ENCODE results near the gene SLC12A2. TPM values are rescaled to one million over a fixed set of nuclear protein-coding genes. Genes with fewer than 3 reads are reported as not detected.

Gene SLC12A2
- total and polyA plus RNA-seq, 2 donors (not counting 1 experiment from before 2014, with no cell fraction given), result 3.1 to 28.7 TPM

DNA sequence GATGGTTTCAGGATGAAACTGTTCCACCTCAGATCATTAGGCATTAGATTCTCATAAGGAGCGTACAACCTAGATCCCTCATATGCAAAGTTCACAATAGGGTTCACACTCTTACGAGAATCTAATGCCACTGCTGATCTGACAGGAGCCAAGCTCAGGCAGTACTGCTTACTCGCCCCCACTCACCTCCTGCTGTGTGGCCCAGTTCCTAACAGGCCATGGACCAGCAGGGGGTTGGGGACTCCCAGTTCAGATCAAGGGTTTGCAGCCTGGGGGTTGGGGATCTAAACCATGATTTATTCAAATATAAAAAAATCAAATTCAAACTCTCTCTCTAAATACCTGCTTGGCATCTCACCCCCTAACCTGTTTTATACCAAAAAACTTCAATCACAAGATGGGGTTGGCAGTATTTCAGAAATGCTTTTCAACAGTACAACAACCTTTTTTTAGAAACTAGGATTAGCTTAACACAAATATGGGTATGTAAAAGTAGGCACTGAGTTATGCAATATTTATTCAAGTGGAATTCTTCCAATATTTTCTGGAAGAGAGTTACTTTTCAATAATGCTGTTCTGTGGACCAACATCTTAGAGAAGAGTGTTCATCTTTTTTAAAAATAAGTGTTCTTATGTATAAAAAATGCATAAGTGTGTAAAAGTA is 30.1 kb upstream of the SLC12A2 start:
- H3K27me3 ChIP-seq (replicated peaks in 1 of 4; ENCODE audit: control extremely low read depth in 1 of 4, control insufficient read depth in 3 of 4, insufficient read depth in 4 of 4, low read length in 3 of 4), result no peaks in the 10 kb centered on the region
- no peak overlapping the region for H3K4me2 ChIP-seq (replicated peaks; ENCODE audit: low read depth, low read length, poor library complexity, severe bottlenecking)
- H3K27me3 Mint-ChIP-seq, result no peaks in the 10 kb centered on the region
- DNase-seq, result no peak
- no peaks in the 10 kb centered on the region for H3K4me1 ChIP-seq (ENCODE audit: control insufficient read depth in 2 of 2, insufficient read depth in 2 of 2, low read length in 2 of 2)
- H3K79me2 ChIP-seq (ENCODE audit: control insufficient read depth, insufficient read depth, low read length), result peaks cover 10% of the 10 kb centered on the region
- TF ChIP-seq, protein P1, sequence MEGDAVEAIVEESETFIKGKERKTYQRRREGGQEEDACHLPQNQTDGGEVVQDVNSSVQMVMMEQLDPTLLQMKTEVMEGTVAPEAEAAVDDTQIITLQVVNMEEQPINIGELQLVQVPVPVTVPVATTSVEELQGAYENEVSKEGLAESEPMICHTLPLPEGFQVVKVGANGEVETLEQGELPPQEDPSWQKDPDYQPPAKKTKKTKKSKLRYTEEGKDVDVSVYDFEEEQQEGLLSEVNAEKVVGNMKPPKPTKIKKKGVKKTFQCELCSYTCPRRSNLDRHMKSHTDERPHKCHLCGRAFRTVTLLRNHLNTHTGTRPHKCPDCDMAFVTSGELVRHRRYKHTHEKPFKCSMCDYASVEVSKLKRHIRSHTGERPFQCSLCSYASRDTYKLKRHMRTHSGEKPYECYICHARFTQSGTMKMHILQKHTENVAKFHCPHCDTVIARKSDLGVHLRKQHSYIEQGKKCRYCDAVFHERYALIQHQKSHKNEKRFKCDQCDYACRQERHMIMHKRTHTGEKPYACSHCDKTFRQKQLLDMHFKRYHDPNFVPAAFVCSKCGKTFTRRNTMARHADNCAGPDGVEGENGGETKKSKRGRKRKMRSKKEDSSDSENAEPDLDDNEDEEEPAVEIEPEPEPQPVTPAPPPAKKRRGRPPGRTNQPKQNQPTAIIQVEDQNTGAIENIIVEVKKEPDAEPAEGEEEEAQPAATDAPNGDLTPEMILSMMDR (IDR thresholded peaks at IDR 0.05), result no peak
- TF ChIP-seq EZH2 (IDR thresholded peaks at IDR 0.05; ENCODE audit: borderline replicate concordance, insufficient read depth, low read depth, low read length, poor library complexity, severe bottlenecking), result no peak
- H4K20me1 ChIP-seq (ENCODE audit: control insufficient read depth, insufficient read depth, low read length, poor library complexity, severe bottlenecking), result no peaks in the 10 kb centered on the region
- H3K27ac Mint-ChIP-seq, result no peak overlapping the region
- ChIA-PET POLR2A (no interaction called here), CTCF (interaction anchor here (0.6 kb wide), 1 partner anchor 1217 kb away, joined by 3 read pairs; no protein-coding TSS in a partner anchor)
- H3K4me3 Mint-ChIP-seq, result no peak overlapping the region
- H3K36me3 ChIP-seq (replicated peaks in 1 of 2; ENCODE audit: control extremely low read depth in 1 of 2, control insufficient read depth in 1 of 2, extremely low read depth in 1 of 2, insufficient read depth in 2 of 2, low read length in 1 of 2), result peaks cover 7 to 11% of the 10 kb centered on the region in 2 experiments
- H3K4me3 ChIP-seq (ENCODE audit: control extremely low read depth in 1 of 5, extremely low read depth in 1 of 5, insufficient read depth in 1 of 5, low read depth in 2 of 5, low read length in 4 of 5), result no peak overlapping the region
- intact Hi-C loops (cut with micrococcal nuclease), result no loop called here
- peaks cover 0 to 5% (median 0%) of the 10 kb centered on the region in 3 donors for H3K9me3 ChIP-seq (ENCODE audit: control extremely low read depth in 1 of 3, control insufficient read depth in 2 of 3, insufficient read depth in 1 of 3, low read length in 2 of 3)
- no peak overlapping the region for H3K27ac ChIP-seq (ENCODE audit: low read length in 2 of 2)
- H3K4me1 Mint-ChIP-seq, result peaks cover 4% of the 10 kb centered on the region
- peaks cover 2% of the 10 kb centered on the region for H3K9me3 Mint-ChIP-seq (ENCODE audit: insufficient read depth)
- no peak overlapping the region for H2AFZ ChIP-seq (ENCODE audit: insufficient read depth, low read depth, low read length, poor library complexity, severe bottlenecking)
- no peak for ATAC-seq (ENCODE audit: low read depth)
- H3K9ac ChIP-seq (ENCODE audit: low read length), result no peak overlapping the region
- WGBS (ENCODE audit: insufficient coverage), result 100% methylated on average over 3 of the region's 3 CpGs

DNA sequence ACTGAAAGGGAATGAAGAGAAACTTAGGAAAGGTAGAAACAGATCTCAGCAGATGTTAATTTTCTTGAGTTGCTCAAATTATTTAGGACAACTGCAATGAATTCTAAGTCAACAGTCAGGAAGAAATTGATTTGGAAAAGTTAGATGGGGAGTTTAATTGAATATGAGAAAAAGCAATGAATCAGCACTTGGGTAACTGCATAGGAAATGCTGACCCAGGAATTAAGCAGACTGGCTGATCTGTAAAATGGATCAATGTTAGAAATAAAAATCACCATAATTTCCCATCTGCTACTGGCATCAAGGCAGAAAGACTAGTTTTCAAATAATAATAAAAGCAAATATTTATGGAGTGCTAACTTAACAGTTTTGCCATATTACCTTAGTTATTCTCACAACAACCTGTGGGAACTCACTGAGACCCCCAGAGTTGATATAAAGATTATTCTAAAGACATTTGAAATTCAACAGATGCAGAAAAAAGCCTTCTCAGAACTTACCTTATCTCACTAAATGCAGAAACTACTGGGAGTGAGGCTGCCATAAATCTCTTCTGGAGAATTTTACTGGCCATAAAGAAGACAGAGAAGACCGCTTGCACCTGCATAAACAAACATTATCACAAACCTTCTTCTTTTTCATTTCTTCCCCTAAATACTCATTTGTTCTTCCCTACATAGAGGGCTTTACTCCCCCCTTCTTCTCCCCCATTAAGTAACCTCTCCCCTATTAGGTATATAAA is 22.8 kb upstream of the SLC12A2 start:
- TF ChIP-seq, protein P1 (IDR thresholded peaks at IDR 0.05), result no peak
- no peak for TF ChIP-seq EZH2 (IDR thresholded peaks at IDR 0.05; ENCODE audit: borderline replicate concordance, insufficient read depth, low read depth, low read length, poor library complexity, severe bottlenecking)
- no peak overlapping the region for H3K9ac ChIP-seq (ENCODE audit: low read length)
- WGBS (ENCODE audit: insufficient coverage), result 100% methylated on average over 1 of the region's 1 CpG
- peaks cover 10% of the 10 kb centered on the region for H3K79me2 ChIP-seq (ENCODE audit: control insufficient read depth, insufficient read depth, low read length)
- peaks cover 5% of the 10 kb centered on the region for H4K20me1 ChIP-seq (ENCODE audit: control insufficient read depth, insufficient read depth, low read length, poor library complexity, severe bottlenecking)
- ChIA-PET POLR2A (no interaction called here), CTCF (no interaction called here)
- Mint-ChIP-seq H3K4me1 (peaks cover 5% of the 10 kb centered on the region), H3K27me3 (no peaks in the 10 kb centered on the region), H3K9me3 (ENCODE audit: insufficient read depth) (no peaks in the 10 kb centered on the region), H3K27ac (no peak overlapping the region), H3K4me3 (no peak overlapping the region)
- ATAC-seq (ENCODE audit: low read depth), result no peak
- H3K27me3 ChIP-seq (replicated peaks in 1 of 4; ENCODE audit: control extremely low read depth in 1 of 4, control insufficient read depth in 3 of 4, insufficient read depth in 4 of 4, low read length in 3 of 4), result no peaks in the 10 kb centered on the region
- H3K4me1 ChIP-seq (ENCODE audit: control insufficient read depth in 2 of 2, insufficient read depth in 2 of 2, low read length in 2 of 2), result no peaks in the 10 kb centered on the region
- no peak overlapping the region for H3K27ac ChIP-seq (ENCODE audit: low read length in 2 of 2)
- peaks cover 0 to 18% of the 10 kb centered on the region in 2 experiments for H3K36me3 ChIP-seq (replicated peaks in 1 of 2; ENCODE audit: control extremely low read depth in 1 of 2, control insufficient read depth in 1 of 2, extremely low read depth in 1 of 2, insufficient read depth in 2 of 2, low read length in 1 of 2)
- H2AFZ ChIP-seq (ENCODE audit: insufficient read depth, low read depth, low read length, poor library complexity, severe bottlenecking), result no peak overlapping the region
- no peak for DNase-seq
- H3K4me2 ChIP-seq (replicated peaks; ENCODE audit: low read depth, low read length, poor library complexity, severe bottlenecking), result no peak overlapping the region
- H3K4me3 ChIP-seq (ENCODE audit: control extremely low read depth in 1 of 5, extremely low read depth in 1 of 5, insufficient read depth in 1 of 5, low read depth in 2 of 5, low read length in 4 of 5), result no peak overlapping the region
- intact Hi-C loops (cut with micrococcal nuclease), result no loop called here
- H3K9me3 ChIP-seq (ENCODE audit: control extremely low read depth in 1 of 3, control insufficient read depth in 2 of 3, insufficient read depth in 1 of 3, low read length in 2 of 3), result no peaks in the 10 kb centered on the region
